SK-MEL-5 (cell line): ENCODE results near the gene C1orf198. TPM values are rescaled to one million over a fixed set of nuclear protein-coding genes. Genes with fewer than 3 reads are reported as not detected.

ENCODE experiments used
- DNase-seq: peaks from one replicate; pipeline ENCODE4 v3.0.0-alpha.2; 2016; ENCODE audit warnings: low read depth, low spot score
- in situ Hi-C: cut with HindIII; loops from 2 replicates; pipeline ENCODE4 v1.10.0; 2016; ENCODE audit warnings: low sequenced_read_pairs, high pct_unique_total_duplicates, low pct_unique_long_range_greater_than_20kb
- total RNA-seq: library from RNA; depleted of rRNA; stranded (reverse); fragments of >200 nt; shearing (Covaris generic); gene quantifications from 2 replicates; pipeline ENCODE4 v1.2.3, GENCODE V29; 2014

The C1orf198 gene
- total RNA-seq, 1 experiment from 2014 or later: 24.3 TPM

DNA sequence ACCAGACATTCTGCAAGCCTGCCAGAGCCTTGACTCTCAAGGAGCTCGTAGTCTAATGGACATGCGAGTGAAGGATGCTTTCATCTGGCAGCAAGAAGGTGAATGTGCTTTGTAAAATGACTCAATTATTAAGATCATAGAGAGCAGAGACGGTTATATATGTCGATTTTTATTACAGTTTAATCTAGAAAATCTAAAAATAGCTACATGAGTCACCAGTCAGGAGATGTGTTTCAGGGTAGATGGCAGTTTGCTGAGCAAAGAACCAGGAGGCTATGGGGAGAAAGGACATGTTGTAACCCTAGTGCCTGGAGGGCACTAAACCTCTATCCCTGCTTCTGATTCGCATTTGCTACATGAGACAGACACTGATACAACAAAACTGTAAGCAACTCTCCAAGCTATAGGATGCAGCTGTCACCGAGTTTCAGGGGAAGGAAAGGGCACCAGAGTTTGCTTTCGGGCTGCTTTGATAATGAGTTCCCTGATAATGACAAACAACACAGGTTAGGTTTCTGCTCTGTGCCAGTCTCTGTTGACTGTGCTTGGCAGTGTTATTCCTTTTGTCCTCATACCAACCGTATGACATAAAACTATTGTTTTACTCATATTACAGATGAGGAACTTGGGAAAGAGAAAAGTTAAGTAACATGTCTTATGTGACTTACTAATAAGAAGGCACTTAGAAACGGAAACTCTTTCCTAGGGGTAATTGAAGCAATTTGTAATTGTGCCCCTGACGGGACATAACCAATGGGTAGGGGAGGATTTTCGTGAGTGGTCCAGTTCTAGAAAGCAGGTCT lies 43.2 kb downstream of the C1orf198 start:
- in situ Hi-C loops: no loop called here
- peak; percentile 76 for DNase-seq

- no peak for DNase-seq
- in situ Hi-C loops: no loop called here
Measured at GRCh38 chr1:230824551-230824918, 43.8 kb downstream of the C1orf198 start.

DNA sequence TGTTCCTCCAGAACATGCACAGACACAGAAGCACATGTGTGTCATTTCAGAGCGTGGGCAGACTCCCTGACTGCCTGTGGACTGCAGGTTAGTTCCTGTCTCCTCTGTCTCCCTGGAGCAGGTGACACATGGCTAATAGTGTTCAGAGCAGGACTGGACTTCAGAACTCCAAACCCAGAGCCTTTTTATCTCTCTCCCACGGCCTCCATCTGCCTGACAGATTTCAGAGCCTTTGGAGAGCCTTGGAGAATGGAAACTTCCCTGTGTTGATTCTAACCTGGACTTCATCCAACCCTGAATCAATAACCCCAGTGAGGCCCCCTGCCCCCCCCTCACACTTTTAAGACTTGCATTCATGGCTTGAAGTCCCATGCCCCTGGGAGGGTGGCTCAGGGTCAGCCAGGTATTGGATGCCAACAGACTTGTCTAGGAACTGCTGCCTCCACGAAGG lies 44.4 kb downstream of the C1orf198 start:
- in situ Hi-C loops: no loop called here
- DNase-seq: no peak

DNA sequence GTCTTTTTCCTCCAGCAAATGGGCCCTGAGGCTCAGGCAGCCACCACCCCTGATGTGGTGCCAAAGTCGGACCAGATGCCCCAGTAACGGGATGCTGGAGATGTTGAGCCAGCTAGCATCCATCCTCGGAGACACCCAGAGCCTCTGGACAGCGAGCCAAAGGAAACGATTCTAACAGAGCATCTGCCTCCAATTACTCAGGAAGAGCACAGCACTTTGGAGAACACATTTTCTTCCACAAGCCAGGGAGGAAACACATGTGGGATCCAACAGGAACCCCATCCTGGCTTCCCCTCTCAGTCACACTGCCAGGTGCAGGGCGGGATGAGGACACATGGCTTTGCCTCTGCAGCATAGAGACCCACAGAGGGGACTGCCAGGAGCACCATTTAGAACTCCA lies 44.9 kb downstream of the C1orf198 start:
- in situ Hi-C loops: no loop called here
- DNase-seq: no peak

DNA sequence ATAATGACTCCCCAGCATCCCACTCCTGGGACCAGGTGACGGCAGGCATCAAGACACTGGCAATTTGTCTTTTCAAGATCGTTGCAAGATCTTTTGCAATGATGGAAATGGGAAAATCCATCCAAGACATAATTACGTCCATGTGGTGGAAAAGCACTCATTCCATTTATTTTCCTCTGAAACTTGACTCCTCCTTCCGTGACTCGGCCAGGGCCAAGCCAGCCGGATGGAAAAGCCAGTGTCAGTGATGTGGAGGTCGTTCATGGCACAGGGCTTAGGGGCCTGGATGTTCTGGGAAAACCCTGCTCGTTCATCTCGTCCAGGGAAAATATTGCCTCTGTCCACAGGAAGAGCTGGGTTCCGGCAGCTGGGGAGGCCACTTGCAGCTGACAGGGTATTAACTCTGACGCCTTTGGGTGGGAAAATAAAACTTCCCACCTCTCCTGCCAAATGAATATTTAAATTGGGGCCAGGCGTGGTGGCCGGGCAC lies 46.2 kb downstream of the C1orf198 start:
- DNase-seq: no peak
- in situ Hi-C loops: no loop called here

- peak; percentile 8 for DNase-seq
- in situ Hi-C loops: no loop called here
Measured at GRCh38 chr1:230821346-230821745, 47.0 kb downstream of the C1orf198 start.

- in situ Hi-C loops: no loop called here
- DNase-seq: no peak
Measured at GRCh38 chr1:230820568-230820967, 47.8 kb downstream of the C1orf198 start.

GRCh38 chr1:230819976-230820375 lies 48.3 kb downstream of the C1orf198 start:
- DNase-seq: no peak
- in situ Hi-C loops: no loop called here

- in situ Hi-C loops: no loop called here
- no peak for DNase-seq
Measured at GRCh38 chr1:230818901-230819300, 49.4 kb downstream of the C1orf198 start.

DNA sequence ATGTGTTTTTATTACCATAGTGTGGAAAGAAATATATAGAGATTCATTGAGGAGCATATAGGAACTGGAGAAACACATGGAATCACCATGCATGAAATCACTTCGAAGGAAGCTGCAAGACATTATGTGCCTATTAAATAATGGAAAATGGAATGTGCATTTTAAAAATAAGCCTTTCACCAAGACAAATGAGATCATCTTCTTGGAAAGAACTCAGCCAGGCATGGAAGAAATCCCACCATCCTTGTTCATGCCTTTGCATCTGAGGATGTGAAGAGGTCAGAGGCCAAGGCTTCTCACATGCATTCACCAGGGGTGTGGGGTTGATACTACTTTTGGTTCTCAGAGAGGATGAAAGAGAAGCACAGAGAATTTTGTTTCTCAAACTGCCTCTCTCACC lies 50.0 kb downstream of the C1orf198 start:
- in situ Hi-C loops: no loop called here
- no peak for DNase-seq

DNA sequence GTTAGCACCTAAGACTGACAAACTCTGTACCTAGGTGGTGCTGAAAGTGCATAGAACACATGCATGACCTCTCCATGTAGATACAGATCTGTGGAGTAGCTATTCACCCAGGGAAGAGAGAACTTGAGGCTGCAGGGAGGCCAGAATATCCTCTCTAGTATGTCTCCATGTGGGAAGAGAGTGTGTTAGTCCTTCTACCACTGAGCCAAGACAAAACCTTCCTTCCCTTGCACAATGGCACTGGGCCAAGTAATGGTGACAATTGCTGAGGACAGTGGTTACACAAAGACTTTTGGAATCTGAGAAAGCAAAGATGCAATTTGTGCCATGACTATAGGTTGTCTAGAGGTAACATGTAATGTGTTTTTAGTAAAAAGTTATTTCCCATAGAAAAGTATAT lies 52.3 kb downstream of the C1orf198 start:
- no peak for DNase-seq
- in situ Hi-C loops: no loop called here

- DNase-seq: no peak
- in situ Hi-C loops: no loop called here
Measured at GRCh38 chr1:230814949-230815692, 53.2 kb downstream of the C1orf198 start.

DNA sequence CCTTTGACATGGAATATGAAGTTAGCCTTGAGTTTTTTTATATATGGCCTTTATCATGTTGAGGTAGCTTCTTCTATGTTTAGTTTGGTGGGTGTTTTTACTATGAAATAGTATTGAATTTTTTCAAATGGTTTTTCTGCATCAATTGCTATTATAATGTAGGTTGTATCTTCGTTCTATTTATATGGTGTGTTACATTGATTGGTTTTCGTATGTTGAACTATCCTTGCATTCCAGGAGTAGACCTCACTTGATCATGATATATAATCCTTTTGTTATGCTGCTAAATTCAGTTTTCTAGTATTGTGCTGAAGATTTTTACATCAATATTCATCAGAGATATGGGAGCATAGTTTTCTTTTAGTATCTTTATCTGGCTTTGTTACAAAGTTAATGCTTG lies 55.8 kb downstream of the C1orf198 start:
- no peak for DNase-seq
- in situ Hi-C loops: no loop called here

- no peak for DNase-seq
- in situ Hi-C loops: no loop called here
Measured at GRCh38 chr1:230809256-230809990, 58.9 kb downstream of the C1orf198 start.

DNA sequence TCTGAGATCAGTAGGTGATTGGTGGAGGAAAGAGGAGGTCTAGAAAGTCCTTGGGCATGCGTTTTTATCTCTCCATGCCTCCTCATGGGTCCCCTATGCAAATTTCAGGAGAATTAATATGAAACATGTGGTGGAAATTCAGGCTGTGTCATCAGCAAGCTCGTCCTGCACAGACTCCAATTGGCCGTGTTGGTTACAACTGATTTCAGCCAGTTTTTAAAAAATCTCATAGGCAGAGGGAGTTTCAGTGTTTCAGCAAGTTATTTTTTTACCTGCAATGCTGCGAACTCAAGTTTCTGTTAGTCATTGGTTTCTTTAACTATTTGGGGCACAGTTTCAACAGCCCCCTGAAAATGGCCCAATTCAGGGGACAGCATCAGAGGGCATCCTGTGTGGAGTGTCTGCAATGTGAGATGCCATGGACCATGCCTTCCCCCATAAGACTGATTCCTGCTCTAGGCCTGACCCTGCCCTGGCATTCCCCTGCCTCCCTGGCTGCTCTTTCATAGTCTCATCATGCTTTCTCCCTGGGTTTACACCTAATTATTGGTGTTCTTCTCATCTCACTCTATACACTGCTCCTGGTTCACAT lies 59.9 kb downstream of the C1orf198 start:
- no peak for DNase-seq
- in situ Hi-C loops: no loop called here

DNA sequence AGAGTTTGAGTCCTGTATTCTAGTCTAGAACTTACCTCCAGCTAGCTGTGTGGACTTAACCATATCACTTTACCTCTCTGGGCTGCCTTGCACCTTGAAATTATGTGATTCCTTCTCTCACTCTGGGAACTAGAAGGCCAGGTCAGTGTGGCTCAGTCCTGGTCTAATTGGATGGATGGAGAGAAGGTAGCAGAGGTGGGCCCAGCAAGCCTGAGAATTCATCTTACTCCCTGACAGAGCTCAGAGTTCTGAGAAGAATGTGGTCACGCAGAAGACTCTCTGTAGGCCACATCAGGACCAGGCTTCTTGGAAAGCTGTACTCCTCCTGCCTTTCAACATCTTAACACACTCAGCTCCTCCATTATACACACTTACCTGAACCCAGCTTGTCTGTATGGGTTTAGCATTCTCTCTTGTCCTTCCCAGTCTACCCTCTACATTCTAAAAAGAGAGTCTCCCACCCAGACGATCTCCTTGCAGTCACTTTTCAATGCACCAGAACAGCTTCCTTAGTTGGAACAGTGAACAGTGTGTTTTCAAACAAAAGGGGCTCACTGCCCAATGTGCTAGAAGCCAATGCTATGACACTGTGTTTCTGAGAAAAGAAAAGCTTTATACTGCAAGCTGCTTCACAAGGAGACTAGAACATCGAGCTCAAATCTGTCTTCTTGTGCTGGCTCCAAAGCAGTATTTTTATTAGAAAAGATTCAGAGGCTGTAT lies 60.6 kb downstream of the C1orf198 start:
- in situ Hi-C loops: no loop called here
- no peak for DNase-seq

DNA sequence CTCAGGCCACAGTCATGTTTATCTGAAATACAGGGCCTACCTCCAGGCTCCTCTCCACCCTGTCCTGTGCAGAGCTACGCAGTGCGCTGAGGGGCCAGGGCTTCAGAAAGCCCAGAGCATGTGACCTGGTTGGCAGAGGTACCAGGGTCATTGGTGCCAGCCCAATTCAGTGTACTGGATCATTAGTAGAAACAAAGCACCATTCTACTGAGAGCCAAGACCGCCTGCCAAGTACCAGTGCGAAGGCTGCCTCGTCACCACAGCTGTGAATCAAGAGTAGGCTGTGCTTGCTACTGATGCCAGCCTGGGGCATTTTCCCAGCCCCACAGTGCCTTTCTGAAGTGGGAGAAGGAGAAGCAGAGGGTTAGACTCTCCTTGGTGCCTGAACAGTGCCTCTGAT lies 61.3 kb downstream of the C1orf198 start:
- DNase-seq: no peak
- in situ Hi-C loops: no loop called here
